Lung (tissue), 12 donors: ENCODE results near the gene CSNK1G1. TPM values are rescaled to one million over a fixed set of nuclear protein-coding genes. Genes with fewer than 3 reads are reported as not detected.

Experiments used
- ATAC-seq: fragments of 200-7000 bp; cut with Tn5 transposase; one replicate; pipeline ENCODE4 v1.9.1; 2020; ENCODE audit warnings: moderate number of reproducible peaks; ENCODE audit not compliant: insufficient read depth, low FRiP score
- DNase-seq, 3 donors: peaks; one replicate each; pipeline ENCODE4 v3.0.0-alpha.2; 2013 to 2017
- H3K27ac ChIP-seq, 2 donors: one replicate each; pipeline ENCODE4 v1.5.1; 2013; ENCODE audit warnings: mild to moderate bottlenecking in 2 of 2, moderate library complexity in 2 of 2, control low read depth in 1 of 2, inconsistent platforms in 1 of 2, low read depth in 1 of 2, low read length in 1 of 2
- H3K27me3 ChIP-seq, 3 donors: one replicate each; pipeline ENCODE4 v1.5.1; 2013; ENCODE audit warnings: low read length in 2 of 3; ENCODE audit not compliant: control insufficient read depth in 3 of 3, insufficient read depth in 3 of 3
- H3K36me3 ChIP-seq, 4 donors: one replicate each; pipeline ENCODE4 v1.5.1; 2013; ENCODE audit warnings: low read length in 4 of 4, mild to moderate bottlenecking in 1 of 4, moderate library complexity in 1 of 4; ENCODE audit not compliant: control insufficient read depth in 4 of 4, insufficient read depth in 4 of 4
- H3K4me1 ChIP-seq, 5 donors: one replicate each; pipeline ENCODE4 v1.5.1; 2013; ENCODE audit warnings: low read length in 5 of 5, mild to moderate bottlenecking in 2 of 5, moderate library complexity in 1 of 5; ENCODE audit not compliant: control insufficient read depth in 5 of 5, insufficient read depth in 5 of 5
- H3K4me3 ChIP-seq: one replicate; pipeline ENCODE4 v1.5.1; 2013; ENCODE audit warnings: mild to moderate bottlenecking, control low read depth, moderate library complexity
- H3K9ac ChIP-seq, 2 donors: one replicate each; pipeline ENCODE4 v1.5.1; 2013; ENCODE audit warnings: low read length in 2 of 2, control low read depth in 1 of 2; ENCODE audit not compliant: insufficient read depth in 1 of 2
- H3K9me3 ChIP-seq, 4 donors: one replicate each; pipeline ENCODE4 v1.5.1; 2013; ENCODE audit warnings: low read length in 3 of 4, mild to moderate bottlenecking in 1 of 4, moderate library complexity in 1 of 4; ENCODE audit not compliant: control insufficient read depth in 4 of 4, insufficient read depth in 3 of 4
- CTCF ChIP-seq: IDR thresholded peaks from 2 replicates; pipeline ENCODE4 v1.5.1; 2012; ENCODE audit warnings: mild to moderate bottlenecking; ENCODE audit errors: control extremely low read depth, extremely low read depth
- WGBS, 2 donors: extraction: QIAGEN DNeasy Blood & Tissue Kit; methylation state at CpG; one replicate each; pipeline ENCODE4 v1.1.7; 2013; 5-methylcytosine and 5-hydroxymethylcytosine counted together
- polyA plus RNA-seq, 2 donors: library from polyadenylated mRNA; stranded (reverse); fragments of 200-250 nt; gene quantifications; one replicate each; pipeline ENCODE4 v1.2.1, GENCODE V29; 2013
- total RNA-seq, 2 donors: library from RNA; depleted of rRNA in 1 of 2; stranded (reverse); fragments of >200 nt in 1 of 2; gene quantifications; one replicate each; pipeline ENCODE4 v1.2.1, GENCODE V29; 2014 to 2021
- donor health status: control.
- donor health status: control.
- donor health status: Bipolar disorder and iron deficiency.
- donor health status: healthy.
- donor health status: DM: yes; HTN: yes; CAD: no.

CSNK1G1 gene
- total and polyA plus RNA-seq, 4 donors = 3.0 to 50.4 (median 12.9) TPM

- Histone ChIP-seq H3K4me3 (no peak overlapping the region), H3K9me3 (no peaks in the 10 kb centered on the region), H3K36me3 (no peaks in the 10 kb centered on the region), H3K4me1 (no peaks in the 10 kb centered on the region), H3K27me3 (no peaks in the 10 kb centered on the region), H3K27ac (no peak overlapping the region), H3K9ac (no peak overlapping the region)
- WGBS, 2 donors = 96 to 98% methylated on average over 1 of the region's 1 CpG
- ATAC-seq = no peak
- no peak for DNase-seq
- no peak for TF ChIP-seq CTCF
These were observed 68.0 kb downstream of the CSNK1G1 start for GRCh38 chr15:64287953-64288352.

- no peak for TF ChIP-seq CTCF
- Histone ChIP-seq H3K27me3 (no peaks in the 10 kb centered on the region), H3K4me3 (no peak overlapping the region), H3K9me3 (no peaks in the 10 kb centered on the region), H3K27ac (no peak overlapping the region), H3K36me3 (no peaks in the 10 kb centered on the region), H3K9ac (no peak overlapping the region), H3K4me1 (no peaks in the 10 kb centered on the region)
- no peak for ATAC-seq
- no peak for DNase-seq
These were observed 69.5 kb downstream of the CSNK1G1 start for GRCh38 chr15:64286473-64286872.

- TF ChIP-seq CTCF = no peak
- no peaks in the 10 kb centered on the region for H3K36me3 ChIP-seq
- H3K4me3 ChIP-seq = no peak overlapping the region
- DNase-seq = no peak
- no peak overlapping the region for H3K27ac ChIP-seq
- H3K9me3 ChIP-seq = no peaks in the 10 kb centered on the region
- H3K9ac ChIP-seq = no peak overlapping the region
- 86 to 87% methylated on average over 7 of the region's 7 CpGs for WGBS, 2 donors
- no peaks in the 10 kb centered on the region for H3K27me3 ChIP-seq
- no peak for ATAC-seq
- no peaks in the 10 kb centered on the region for H3K4me1 ChIP-seq
These were observed 70.1 kb downstream of the CSNK1G1 start for GRCh38 chr15:64285871-64286270.

GRCh38 chr15:64285150-64285549 lies 70.8 kb downstream of the CSNK1G1 start:
- Histone ChIP-seq H3K27ac (no peak overlapping the region), H3K36me3 (no peaks in the 10 kb centered on the region), H3K27me3 (no peaks in the 10 kb centered on the region), H3K4me1 (no peaks in the 10 kb centered on the region), H3K9ac (no peak overlapping the region), H3K9me3 (no peaks in the 10 kb centered on the region), H3K4me3 (no peak overlapping the region)
- no peak for TF ChIP-seq CTCF
- DNase-seq (no peak), ATAC-seq (no peak)
- 95 to 97% methylated on average over 1 of the region's 1 CpG for WGBS, 2 donors
